Left renal cortex interstitium (tissue), 4 donors: ENCODE measurements around the gene PDZD8. TPM values are rescaled to one million over a fixed set of nuclear protein-coding genes. Genes with fewer than 3 reads are reported as not detected.

Experiments
- DNase-seq, 4 donors: peaks; one replicate each; pipeline ENCODE4 v3.0.0-alpha.2; 2013; ENCODE audit warnings: low read depth in 4 of 4, low spot score in 2 of 4, missing footprints in 1 of 4
- polyA plus RNA-seq, 4 donors: library from polyadenylated mRNA; unstranded; fragments of 120-200 nt; gene quantifications; one replicate each; pipeline ENCODE4 v1.2.1, GENCODE V29; 2013; ENCODE audit not compliant: insufficient read length in 4 of 4

The PDZD8 gene
- polyA plus RNA-seq, 4 donors = 30.2 to 42.1 (median 38.3) TPM

- DNase-seq = no peak
These were observed 16.4 kb upstream of the PDZD8 start for GRCh38 chr10:117391436-117392205.

GRCh38 chr10:117390420-117390819 is 15.2 kb upstream of the PDZD8 start:
- no peak for DNase-seq

GRCh38 chr10:117386805-117387204 is 11.6 kb upstream of the PDZD8 start:
- no peak for DNase-seq

GRCh38 chr10:117382861-117383260 is 7.6 kb upstream of the PDZD8 start:
- DNase-seq = no peak

GRCh38 chr10:117374506-117375359 is 507 bp downstream of the PDZD8 start:
- peak in 1 of 4 donors; percentile 35 for DNase-seq

GRCh38 chr10:117373823-117374505 is 1.3 kb downstream of the PDZD8 start:
- peak in 2 of 4 donors; percentile 34 to 37 for DNase-seq

GRCh38 chr10:117370205-117370604 is 5.0 kb downstream of the PDZD8 start:
- no peak for DNase-seq

- no peak for DNase-seq
These were observed 7.5 kb downstream of the PDZD8 start for GRCh38 chr10:117367718-117368117.

- no peak for DNase-seq
These were observed 8.5 kb downstream of the PDZD8 start for GRCh38 chr10:117366741-117367140.

GRCh38 chr10:117365612-117366011 is 9.6 kb downstream of the PDZD8 start:
- DNase-seq = no peak

- DNase-seq = no peak
These were observed 10.9 kb downstream of the PDZD8 start for GRCh38 chr10:117364110-117364960.

- no peak for DNase-seq
These were observed 12.2 kb downstream of the PDZD8 start for GRCh38 chr10:117363028-117363427.

- no peak for DNase-seq
These were observed 12.9 kb downstream of the PDZD8 start for GRCh38 chr10:117362313-117362712.

- no peak for DNase-seq
These were observed 14.1 kb downstream of the PDZD8 start for GRCh38 chr10:117360994-117361667.

- DNase-seq = no peak
These were observed 15.2 kb downstream of the PDZD8 start for GRCh38 chr10:117360016-117360415.

GRCh38 chr10:117355072-117355471 is 20.2 kb downstream of the PDZD8 start:
- DNase-seq = no peak

GRCh38 chr10:117353684-117354083 is 21.6 kb downstream of the PDZD8 start:
- DNase-seq = no peak

- DNase-seq = no peak
These were observed 22.5 kb downstream of the PDZD8 start for GRCh38 chr10:117352724-117353123.

GRCh38 chr10:117351996-117352395 is 23.2 kb downstream of the PDZD8 start:
- no peak for DNase-seq

GRCh38 chr10:117351558-117351957 is 23.7 kb downstream of the PDZD8 start:
- no peak for DNase-seq
